Measurements from ENCODE around the gene MBNL2. TPM values are rescaled to one million over a fixed set of nuclear protein-coding genes. Genes with fewer than 3 reads are reported as not detected.

MBNL2 gene
- total RNA-seq, 2 experiments from 2014 or later = 2.7 to 7.4 TPM

DNA sequence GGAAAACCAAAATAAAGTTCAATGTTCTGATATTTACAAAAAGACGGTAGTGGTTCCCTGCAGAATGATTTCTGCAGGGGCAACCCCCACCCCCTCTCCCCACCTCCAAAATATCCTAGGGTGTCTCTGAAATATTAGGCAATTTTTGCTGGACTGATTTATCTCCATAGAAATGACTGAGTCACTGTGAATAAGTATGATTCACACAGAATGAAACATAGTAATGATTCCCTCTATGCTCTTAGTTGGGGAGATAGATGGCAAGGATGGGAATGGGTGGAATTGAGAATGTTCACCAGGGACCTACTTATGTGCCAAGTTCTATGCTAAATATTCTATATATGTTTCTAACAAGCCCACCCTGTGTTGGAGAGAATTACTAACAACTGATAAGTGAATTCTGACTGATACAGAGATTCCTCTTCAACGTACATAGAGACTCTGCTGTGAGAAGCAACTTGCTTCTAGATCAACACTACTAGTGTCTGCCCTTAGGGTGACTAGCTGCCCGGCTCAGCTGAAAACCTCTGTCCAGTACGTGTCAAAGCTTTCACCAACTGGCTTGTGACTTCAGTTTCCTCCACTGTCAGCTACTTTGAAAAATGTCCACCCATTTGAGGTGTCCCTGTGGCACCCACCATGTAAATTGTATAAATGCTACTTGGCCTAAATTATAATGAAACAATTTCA, 173.5 kb downstream of the MBNL2 start:
- CTCF ChIA-PET (ENCODE audit: unreplicated experiment) = no interaction called here
- Histone ChIP-seq H3K79me2 (ENCODE audit: insufficient read depth, low read depth, low read length) (no peaks in the 10 kb centered on the region), H3K4me3 (ENCODE audit: low read depth, low read length, poor library complexity, severe bottlenecking) (no peak overlapping the region), H3K4me1 (ENCODE audit: insufficient read depth, low read length, poor library complexity, severe bottlenecking) (no peaks in the 10 kb centered on the region), H3K9me2 (ENCODE audit: insufficient read depth, low read length) (no peaks in the 10 kb centered on the region), H3K36me3 (ENCODE audit: insufficient read depth, low read length) (no peaks in the 10 kb centered on the region; the same call in 1 of the 2 replicates), H4K20me1 (ENCODE audit: insufficient read depth, low read length) (no peaks in the 10 kb centered on the region), H3K9me3 (ENCODE audit: low read length) (no peaks in the 10 kb centered on the region), H2AFZ (ENCODE audit: low read length) (no peak overlapping the region), H3K4me2 (ENCODE audit: low read length) (no peak overlapping the region), H3K27ac (ENCODE audit: low read depth, low read length, poor library complexity, severe bottlenecking) (no peak overlapping the region)
- intact Hi-C loops (cut with micrococcal nuclease; ENCODE audit: unreplicated experiment) = no loop called here
- no TSS peak for BruUV-seq (replicated peaks)
- no peak for DNase-seq (ENCODE audit: low spot score)
- POLR2A ChIA-PET = interaction anchor here (0.6 kb wide), 1 partner anchor 760 kb away, joined by 3 read pairs; no protein-coding TSS in a partner anchor
- no peak for TF ChIP-seq CTCF (conservative IDR thresholded peaks at IDR 0.05; ENCODE audit: low read length)
- no peak for TF ChIP-seq EZH2phosphoT487 (IDR thresholded peaks at IDR 0.05; ENCODE audit: borderline replicate concordance, low read depth, low read length)

DNA sequence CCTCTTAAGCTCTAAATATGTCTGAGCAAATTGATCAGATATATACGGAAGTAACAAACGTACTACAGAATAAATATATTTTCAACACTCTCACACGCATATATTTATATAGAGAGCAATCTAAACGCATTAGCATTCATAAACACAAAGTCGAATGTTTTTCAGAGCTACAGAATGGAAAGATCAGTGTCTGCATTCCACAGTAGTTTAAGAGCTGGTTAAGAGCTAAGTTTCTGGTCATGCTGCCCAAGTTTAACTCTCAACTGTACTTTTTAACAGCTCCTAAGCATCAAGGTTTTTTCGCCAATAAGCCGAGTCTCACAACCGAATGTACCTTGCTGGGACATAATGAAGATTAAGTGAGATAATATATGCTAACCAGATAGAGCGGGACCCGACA, 175.1 kb downstream of the MBNL2 start:
- Histone ChIP-seq H3K4me2 (ENCODE audit: low read length) (no peak overlapping the region), H2AFZ (ENCODE audit: low read length) (no peak overlapping the region), H3K79me2 (ENCODE audit: insufficient read depth, low read depth, low read length) (no peaks in the 10 kb centered on the region), H3K27ac (ENCODE audit: low read depth, low read length, poor library complexity, severe bottlenecking) (no peak overlapping the region), H3K4me1 (ENCODE audit: insufficient read depth, low read length, poor library complexity, severe bottlenecking) (no peaks in the 10 kb centered on the region), H3K9me3 (ENCODE audit: low read length) (no peaks in the 10 kb centered on the region), H4K20me1 (ENCODE audit: insufficient read depth, low read length) (no peaks in the 10 kb centered on the region), H3K4me3 (ENCODE audit: low read depth, low read length, poor library complexity, severe bottlenecking) (no peak overlapping the region), H3K36me3 (ENCODE audit: insufficient read depth, low read length) (no peaks in the 10 kb centered on the region), H3K9me2 (ENCODE audit: insufficient read depth, low read length) (no peaks in the 10 kb centered on the region)
- intact Hi-C loops (cut with micrococcal nuclease; ENCODE audit: unreplicated experiment) = no loop called here
- ChIA-PET POLR2A (interaction anchor here (1.9 kb wide), 1 partner anchor 11 kb away, joined by 5 read pairs; no protein-coding TSS in a partner anchor), CTCF (ENCODE audit: unreplicated experiment) (no interaction called here)
- no TSS peak for BruUV-seq (replicated peaks)
- TF ChIP-seq CTCF (conservative IDR thresholded peaks at IDR 0.05; ENCODE audit: low read length) (no peak), EZH2phosphoT487 (IDR thresholded peaks at IDR 0.05; ENCODE audit: borderline replicate concordance, low read depth, low read length) (no peak)
- DNase-seq (ENCODE audit: low spot score) = no peak

GRCh38 chr13:97401421-97401820, 179.3 kb downstream of the MBNL2 start:
- H4K20me1 ChIP-seq (ENCODE audit: insufficient read depth, low read length) = no peaks in the 10 kb centered on the region
- H3K4me2 ChIP-seq (ENCODE audit: low read length) = no peak overlapping the region
- no peaks in the 10 kb centered on the region for H3K4me1 ChIP-seq (ENCODE audit: insufficient read depth, low read length, poor library complexity, severe bottlenecking)
- no peaks in the 10 kb centered on the region for H3K36me3 ChIP-seq (ENCODE audit: insufficient read depth, low read length)
- H3K79me2 ChIP-seq (ENCODE audit: insufficient read depth, low read depth, low read length) = no peaks in the 10 kb centered on the region
- POLR2A ChIA-PET = no interaction called here
- no peaks in the 10 kb centered on the region for H3K9me2 ChIP-seq (ENCODE audit: insufficient read depth, low read length)
- no TSS peak for BruUV-seq (replicated peaks)
- H2AFZ ChIP-seq (ENCODE audit: low read length) = no peak overlapping the region
- no peak for DNase-seq (ENCODE audit: low spot score)
- H3K9me3 ChIP-seq (ENCODE audit: low read length) = no peaks in the 10 kb centered on the region
- H3K4me3 ChIP-seq (ENCODE audit: low read depth, low read length, poor library complexity, severe bottlenecking) = no peak overlapping the region
- CTCF ChIA-PET (ENCODE audit: unreplicated experiment) = no interaction called here
- no peak for TF ChIP-seq EZH2phosphoT487 (IDR thresholded peaks at IDR 0.05; ENCODE audit: borderline replicate concordance, low read depth, low read length)
- no peak for TF ChIP-seq CTCF (conservative IDR thresholded peaks at IDR 0.05; ENCODE audit: low read length)
- intact Hi-C loops (cut with micrococcal nuclease; ENCODE audit: unreplicated experiment) = no loop called here
- no peak overlapping the region for H3K27ac ChIP-seq (ENCODE audit: low read depth, low read length, poor library complexity, severe bottlenecking)

Measured in OCI-LY7 (cell line).